ENCODE measurements around the gene BBIP1.
A peak's percentile ranks its signal among the peaks of the same experiment; 100 is the strongest.

BBIP1 gene

DNA sequence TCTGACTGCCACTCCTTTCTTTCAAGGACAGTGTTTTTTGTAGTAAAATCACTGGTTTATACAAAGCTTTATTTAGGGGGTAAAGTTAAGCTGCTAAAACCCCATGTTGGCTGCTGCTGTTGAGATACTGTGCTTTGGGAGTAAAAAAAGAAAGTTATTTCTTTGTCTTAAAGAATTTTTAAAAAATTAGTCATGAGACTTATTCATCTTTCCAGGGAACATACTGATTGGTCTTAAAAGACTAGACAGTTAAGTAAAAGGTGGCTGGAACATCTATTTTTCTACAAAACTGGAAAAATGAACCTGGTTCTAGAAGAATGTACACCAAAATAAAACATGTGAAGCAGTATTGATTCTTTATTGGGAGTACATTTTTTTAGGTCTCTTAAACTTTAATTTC is 20.6 kb downstream of the BBIP1 start:
- Histone ChIP-seq H2AFZ (ENCODE audit: low read depth, low read length) (no peak overlapping the region), H3K27ac (ENCODE audit: low read length) (no peak overlapping the region), H3K4me3 (ENCODE audit: low read depth in 1 of 2, low read length in 2 of 2) (no peak overlapping the region), H3K9ac (ENCODE audit: low read depth, low read length) (no peak overlapping the region), H4K20me1 (ENCODE audit: insufficient read depth, low read length) (no peaks in the 10 kb centered on the region; the same call in 1 of the 2 replicates), H3K9me3 (ENCODE audit: insufficient read depth, low read length, severe bottlenecking) (no peaks in the 10 kb centered on the region), H3K4me1 (ENCODE audit: insufficient read depth, low read length) (no peaks in the 10 kb centered on the region), H3K27me3 (ENCODE audit: insufficient read depth, low read length, poor library complexity) (no peaks in the 10 kb centered on the region), H3K36me3 (ENCODE audit: insufficient read depth, low read length) (peaks cover 62% of the 10 kb centered on the region), H3K4me2 (ENCODE audit: insufficient read depth, low read length) (no peak overlapping the region), H3K79me2 (ENCODE audit: insufficient read depth, low read length) (no peaks in the 10 kb centered on the region)
- TF ChIP-seq EZH2 (IDR thresholded peaks at IDR 0.05; ENCODE audit: borderline replicate concordance, low read depth, low read length, severe bottlenecking) = no peak
- TF ChIP-seq, protein P1, sequence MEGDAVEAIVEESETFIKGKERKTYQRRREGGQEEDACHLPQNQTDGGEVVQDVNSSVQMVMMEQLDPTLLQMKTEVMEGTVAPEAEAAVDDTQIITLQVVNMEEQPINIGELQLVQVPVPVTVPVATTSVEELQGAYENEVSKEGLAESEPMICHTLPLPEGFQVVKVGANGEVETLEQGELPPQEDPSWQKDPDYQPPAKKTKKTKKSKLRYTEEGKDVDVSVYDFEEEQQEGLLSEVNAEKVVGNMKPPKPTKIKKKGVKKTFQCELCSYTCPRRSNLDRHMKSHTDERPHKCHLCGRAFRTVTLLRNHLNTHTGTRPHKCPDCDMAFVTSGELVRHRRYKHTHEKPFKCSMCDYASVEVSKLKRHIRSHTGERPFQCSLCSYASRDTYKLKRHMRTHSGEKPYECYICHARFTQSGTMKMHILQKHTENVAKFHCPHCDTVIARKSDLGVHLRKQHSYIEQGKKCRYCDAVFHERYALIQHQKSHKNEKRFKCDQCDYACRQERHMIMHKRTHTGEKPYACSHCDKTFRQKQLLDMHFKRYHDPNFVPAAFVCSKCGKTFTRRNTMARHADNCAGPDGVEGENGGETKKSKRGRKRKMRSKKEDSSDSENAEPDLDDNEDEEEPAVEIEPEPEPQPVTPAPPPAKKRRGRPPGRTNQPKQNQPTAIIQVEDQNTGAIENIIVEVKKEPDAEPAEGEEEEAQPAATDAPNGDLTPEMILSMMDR (IDR thresholded peaks at IDR 0.05; ENCODE audit: borderline replicate concordance, extremely low read depth, low read length, poor library complexity, severe bottlenecking) = no peak
- ATAC-seq (ENCODE audit: insufficient read depth, low read depth) = no peak
- DNase-seq = no peak

DNA sequence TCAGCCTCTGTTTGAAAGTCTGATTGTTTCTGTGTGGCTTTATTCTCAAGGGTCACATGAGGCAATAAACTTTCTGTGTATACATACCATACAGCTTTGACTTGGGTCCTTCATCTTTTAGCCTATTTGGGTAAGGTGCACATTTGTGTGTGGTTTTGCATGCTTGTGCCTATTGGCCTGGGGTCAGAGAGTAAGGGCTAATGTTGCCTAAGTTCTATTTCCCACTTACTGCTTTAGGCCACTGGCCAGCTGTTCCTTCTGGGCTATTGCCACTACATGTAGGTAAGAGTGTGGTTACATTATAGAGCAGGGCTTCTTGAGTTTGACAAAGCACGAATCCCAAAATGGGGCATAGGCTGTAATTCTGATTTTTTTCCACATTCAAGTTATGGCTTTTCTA is 21.8 kb downstream of the BBIP1 start:
- H3K4me3 ChIP-seq (ENCODE audit: low read depth in 1 of 2, low read length in 2 of 2) = no peak overlapping the region
- TF ChIP-seq, protein P1 (IDR thresholded peaks at IDR 0.05; ENCODE audit: borderline replicate concordance, extremely low read depth, low read length, poor library complexity, severe bottlenecking) = no peak
- no peak for TF ChIP-seq EZH2 (IDR thresholded peaks at IDR 0.05; ENCODE audit: borderline replicate concordance, low read depth, low read length, severe bottlenecking)
- ATAC-seq (ENCODE audit: insufficient read depth, low read depth) = no peak
- no peaks in the 10 kb centered on the region for H3K27me3 ChIP-seq (ENCODE audit: insufficient read depth, low read length, poor library complexity)
- DNase-seq = no peak
- no peaks in the 10 kb centered on the region for H3K9me3 ChIP-seq (ENCODE audit: insufficient read depth, low read length, severe bottlenecking)
- peaks cover 66% of the 10 kb centered on the region for H3K36me3 ChIP-seq (ENCODE audit: insufficient read depth, low read length)
- no peak overlapping the region for H3K27ac ChIP-seq (ENCODE audit: low read length)
- H4K20me1 ChIP-seq (ENCODE audit: insufficient read depth, low read length) = no peaks in the 10 kb centered on the region; the same call in 1 of the 2 replicates
- H2AFZ ChIP-seq (ENCODE audit: low read depth, low read length) = no peak overlapping the region
- H3K4me1 ChIP-seq (ENCODE audit: insufficient read depth, low read length) = no peaks in the 10 kb centered on the region
- no peaks in the 10 kb centered on the region for H3K79me2 ChIP-seq (ENCODE audit: insufficient read depth, low read length)
- H3K9ac ChIP-seq (ENCODE audit: low read depth, low read length) = no peak overlapping the region
- no peak overlapping the region for H3K4me2 ChIP-seq (ENCODE audit: insufficient read depth, low read length)

DNA sequence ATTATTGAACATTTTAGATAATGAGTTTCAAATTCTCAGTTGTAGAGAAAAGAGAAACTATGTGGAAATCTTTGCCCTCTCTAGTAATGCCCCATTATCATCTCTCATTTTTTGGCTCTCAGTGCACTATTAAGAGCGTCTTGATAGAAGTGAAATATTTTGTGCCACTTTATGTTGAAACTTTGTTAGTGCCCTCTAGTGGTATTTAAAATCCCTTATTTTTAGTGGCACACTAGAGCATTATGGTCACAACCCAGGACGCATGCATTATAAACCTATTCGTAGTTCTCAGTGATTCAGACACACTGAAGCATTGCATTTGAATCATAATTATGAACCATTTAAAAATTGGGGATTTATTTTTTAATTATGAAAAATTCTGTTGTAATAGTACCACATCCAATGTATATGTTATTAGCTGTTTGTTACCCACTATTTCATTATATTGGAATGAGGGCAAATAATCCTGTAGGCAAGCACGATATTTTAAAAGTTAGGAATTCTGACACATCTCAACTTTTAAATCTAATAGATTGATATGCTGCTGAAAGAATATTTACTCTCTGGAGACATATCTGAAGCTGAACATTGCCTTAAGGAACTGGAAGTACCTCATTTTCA is 25.3 kb downstream of the BBIP1 start:
- Histone ChIP-seq H3K79me2 (ENCODE audit: insufficient read depth, low read length) (no peaks in the 10 kb centered on the region), H3K9ac (ENCODE audit: low read depth, low read length) (no peak overlapping the region), H3K9me3 (ENCODE audit: insufficient read depth, low read length, severe bottlenecking) (no peaks in the 10 kb centered on the region), H4K20me1 (ENCODE audit: insufficient read depth, low read length) (no peaks in the 10 kb centered on the region), H2AFZ (ENCODE audit: low read depth, low read length) (no peak overlapping the region), H3K4me3 (ENCODE audit: low read depth in 1 of 2, low read length in 2 of 2) (no peak overlapping the region), H3K4me1 (ENCODE audit: insufficient read depth, low read length) (no peaks in the 10 kb centered on the region), H3K27ac (ENCODE audit: low read length) (no peak overlapping the region), H3K27me3 (ENCODE audit: insufficient read depth, low read length, poor library complexity) (no peaks in the 10 kb centered on the region), H3K4me2 (ENCODE audit: insufficient read depth, low read length) (no peak overlapping the region), H3K36me3 (ENCODE audit: insufficient read depth, low read length) (peaks cover 61% of the 10 kb centered on the region)
- no peak for DNase-seq
- TF ChIP-seq, protein P1 (IDR thresholded peaks at IDR 0.05; ENCODE audit: borderline replicate concordance, extremely low read depth, low read length, poor library complexity, severe bottlenecking) = peak; percentile 68
- no peak for TF ChIP-seq EZH2 (IDR thresholded peaks at IDR 0.05; ENCODE audit: borderline replicate concordance, low read depth, low read length, severe bottlenecking)
- ATAC-seq (ENCODE audit: insufficient read depth, low read depth) = peak; percentile 92

Data from DND-41 (cell line).